GM21786 (cell line): Measurements from ENCODE around the gene NEDD4L.

ENCODE experiments used
- ATAC-seq: cut with Tn5 transposase; IDR thresholded peaks from one replicate; pipeline ENCODE4 v1.9.1; 2021; ENCODE audit not compliant: unreplicated experiment

NEDD4L gene

DNA sequence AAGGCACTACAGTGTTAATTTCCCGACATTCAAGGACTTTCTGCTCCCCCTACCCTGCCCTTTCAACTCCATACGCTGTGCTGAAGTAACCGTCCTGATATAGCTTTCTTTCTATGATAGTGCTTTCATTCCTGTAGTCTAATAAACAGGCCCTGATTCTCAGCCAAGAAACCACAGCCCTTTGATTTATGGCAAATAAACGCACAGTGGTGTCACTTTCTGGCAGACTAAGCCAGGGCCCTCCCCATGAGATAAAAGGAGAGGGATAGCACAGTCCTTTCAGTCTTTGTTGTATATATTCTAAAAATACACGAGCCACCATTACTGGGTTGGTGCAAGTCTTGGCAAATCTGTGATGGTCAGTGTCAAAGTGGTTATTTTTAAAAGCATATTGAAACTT, 293.7 kb downstream of the NEDD4L start:
- no peak for ATAC-seq

DNA sequence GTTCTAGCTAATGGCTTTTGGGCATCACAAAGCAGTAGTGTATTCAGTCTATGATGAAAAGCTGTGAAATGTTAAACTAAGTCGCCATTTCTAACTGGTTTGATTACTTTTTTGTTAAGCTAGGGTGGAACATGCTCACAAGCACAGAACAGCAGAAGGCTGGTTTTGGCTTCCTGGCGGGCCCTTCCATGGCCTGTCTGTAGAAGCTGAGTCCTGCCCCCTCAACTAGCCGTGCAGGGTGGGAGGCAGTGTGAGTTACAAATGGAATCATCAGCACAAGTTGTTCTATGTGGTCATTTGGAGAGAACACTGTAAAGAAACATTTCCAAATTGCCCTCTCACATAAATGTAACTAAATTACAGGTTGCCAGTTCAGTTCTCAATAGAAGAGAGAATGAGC, 294.1 kb downstream of the NEDD4L start:
- no peak for ATAC-seq

DNA sequence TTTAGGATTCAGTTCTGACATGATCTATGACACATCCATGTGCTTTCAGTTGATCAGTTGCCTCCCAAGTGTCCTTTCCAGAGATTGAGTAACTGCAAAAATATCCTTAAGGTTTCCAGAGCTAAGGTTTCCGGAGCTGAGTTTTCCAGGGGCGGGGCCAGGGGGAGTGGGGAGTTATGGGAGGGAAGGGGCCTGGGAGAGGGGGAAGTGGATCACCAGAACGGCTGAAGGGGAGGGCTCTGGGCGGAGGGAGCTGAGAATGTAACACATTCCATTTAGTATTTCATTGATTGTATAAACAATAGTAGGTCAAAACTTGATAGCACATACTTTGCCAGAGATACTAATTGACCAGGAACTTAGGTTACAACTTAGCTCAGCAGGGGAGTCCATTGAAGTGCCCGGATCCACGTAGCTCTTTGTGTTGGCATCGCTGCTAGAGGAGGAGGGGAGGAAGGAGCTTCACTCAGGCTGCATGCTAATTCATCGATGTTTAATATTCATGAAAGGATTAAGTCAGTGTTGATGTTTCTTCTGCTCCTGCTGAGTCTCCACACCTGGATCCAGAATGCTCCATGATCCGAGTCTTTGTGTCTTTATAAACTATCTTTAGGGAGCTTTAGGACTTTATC, 295.1 kb downstream of the NEDD4L start:
- ATAC-seq: no peak

DNA sequence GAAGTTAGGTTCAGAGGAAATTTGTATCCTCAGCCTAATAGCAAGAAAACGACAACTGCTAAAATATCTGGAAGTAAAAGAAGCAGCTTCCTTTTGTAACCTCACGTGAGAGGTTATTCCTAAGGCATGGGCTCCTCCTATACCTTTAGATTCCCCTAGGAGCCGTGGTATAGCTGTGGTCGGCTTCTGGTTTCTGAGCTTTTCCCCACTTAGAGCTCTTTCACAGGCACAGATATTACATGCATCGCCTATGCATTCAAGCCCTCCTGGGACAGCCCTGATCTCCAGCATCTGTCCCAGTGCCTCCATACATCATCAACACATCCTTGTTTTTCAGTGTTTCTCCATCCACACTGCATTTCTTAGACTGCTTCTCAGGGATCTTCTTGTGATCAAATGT, 295.9 kb downstream of the NEDD4L start:
- no peak for ATAC-seq

DNA sequence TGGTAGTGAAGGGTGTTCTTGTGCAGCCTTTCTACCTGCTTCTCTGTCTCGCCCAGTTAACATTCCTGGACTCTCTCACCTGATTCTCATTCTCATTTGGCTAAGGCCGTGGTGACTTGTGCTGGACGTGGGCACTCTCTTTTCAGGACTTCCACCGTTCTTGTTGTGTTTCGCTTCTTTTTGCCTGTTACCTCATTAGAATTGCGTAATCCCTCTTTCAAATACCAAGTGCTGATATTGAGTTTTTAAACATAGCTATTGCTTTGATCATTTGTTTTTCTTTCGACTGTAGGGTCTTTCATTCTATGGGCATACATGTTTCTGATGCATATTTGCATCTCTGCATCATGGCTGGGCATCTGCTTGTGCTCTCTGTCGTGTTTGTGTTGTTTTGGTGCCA, 297.9 kb downstream of the NEDD4L start:
- no peak for ATAC-seq

DNA sequence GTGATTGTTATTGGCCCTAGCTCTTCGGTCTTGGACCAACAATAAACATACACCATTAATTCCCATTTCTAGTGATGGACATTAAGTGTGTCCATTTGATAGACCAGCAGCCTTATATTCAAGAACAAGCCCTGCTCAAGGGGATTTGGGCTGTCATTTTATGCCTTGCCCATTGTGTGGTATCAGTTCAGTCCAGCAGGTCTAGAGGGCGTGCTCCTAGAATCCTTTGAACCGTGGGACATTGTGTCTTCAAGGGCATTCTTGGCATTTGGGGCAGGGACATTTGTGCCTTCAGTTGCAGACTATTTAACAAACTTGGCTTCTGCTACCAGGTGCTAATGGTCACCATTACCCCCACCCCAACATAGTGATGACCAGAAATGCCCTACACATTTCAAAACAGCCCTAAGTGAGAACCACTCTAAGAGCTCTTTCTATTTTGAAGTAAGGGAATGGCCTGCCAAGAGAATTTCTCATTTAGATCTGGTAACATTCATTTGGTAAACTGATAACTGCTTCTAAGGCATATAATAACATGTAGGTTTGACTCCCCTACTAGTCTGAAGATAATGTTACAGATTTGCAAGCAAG, 300.1 kb downstream of the NEDD4L start:
- ATAC-seq: no peak

DNA sequence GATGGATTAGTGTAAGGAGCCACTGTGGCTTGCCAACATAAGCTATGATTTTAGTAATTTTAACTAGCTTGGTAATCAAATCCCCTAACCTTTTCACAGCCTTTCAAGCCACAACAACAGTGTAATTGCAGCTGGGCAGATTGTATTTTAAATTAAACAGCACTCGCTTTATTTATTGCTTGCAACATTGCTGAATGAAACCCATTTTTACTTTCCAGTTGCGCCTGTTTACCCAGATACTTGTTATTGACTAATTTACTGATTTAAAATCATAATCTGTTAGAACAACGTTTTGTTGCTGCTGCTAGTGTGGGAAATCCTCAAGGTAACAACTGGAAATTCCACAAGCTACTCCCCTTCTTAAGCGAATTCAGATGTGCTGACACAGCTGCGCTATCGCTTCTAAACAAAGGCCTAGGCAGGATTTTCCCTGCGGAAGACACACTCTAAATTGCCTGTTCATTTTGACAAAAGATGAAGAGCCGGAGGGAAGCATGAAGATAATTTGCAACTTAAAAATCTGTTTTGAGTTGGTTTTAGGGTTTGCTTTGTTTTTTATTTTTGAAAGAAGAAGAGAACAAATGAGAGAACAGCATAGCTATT, 300.9 kb downstream of the NEDD4L start:
- no peak for ATAC-seq

DNA sequence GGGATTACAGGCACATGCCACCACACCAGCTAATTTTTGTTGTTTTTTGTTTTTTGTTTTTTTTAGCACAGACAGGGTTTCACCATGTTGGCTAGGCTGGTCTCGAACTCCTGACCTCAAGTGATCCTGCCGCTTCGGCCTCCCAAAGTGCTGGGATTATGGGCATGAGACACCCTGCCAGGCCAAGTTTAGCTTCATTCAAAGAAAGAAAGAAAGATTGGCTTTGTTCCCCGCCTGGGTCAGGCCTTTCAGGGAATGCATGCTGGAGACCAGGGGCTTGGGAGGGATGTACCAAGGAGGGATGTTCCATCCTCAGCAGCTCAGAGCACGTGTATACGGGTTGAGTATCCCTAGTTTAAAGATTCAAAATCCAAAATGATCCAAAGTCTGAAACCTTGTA, 301.8 kb downstream of the NEDD4L start:
- ATAC-seq: no peak

DNA sequence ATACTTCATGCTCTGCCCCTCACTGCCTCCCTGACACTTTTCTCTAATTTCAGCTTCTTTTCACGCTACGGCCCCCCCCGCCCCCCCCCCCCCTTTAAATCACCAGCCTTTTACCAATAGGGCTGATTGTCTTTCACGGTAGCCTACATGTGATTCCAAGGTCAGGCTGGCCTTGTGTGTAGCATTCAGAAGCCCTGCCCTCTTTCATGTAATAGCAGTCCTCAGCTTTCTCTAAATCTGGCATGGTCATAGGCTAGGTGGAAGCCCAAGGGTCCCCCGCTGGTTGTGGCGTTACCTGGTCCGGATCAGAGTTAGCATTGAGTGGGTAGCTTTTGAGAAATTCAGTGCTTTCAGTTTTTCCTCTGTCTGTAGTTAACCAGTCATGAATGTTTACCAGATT, 303.1 kb downstream of the NEDD4L start:
- ATAC-seq: no peak

DNA sequence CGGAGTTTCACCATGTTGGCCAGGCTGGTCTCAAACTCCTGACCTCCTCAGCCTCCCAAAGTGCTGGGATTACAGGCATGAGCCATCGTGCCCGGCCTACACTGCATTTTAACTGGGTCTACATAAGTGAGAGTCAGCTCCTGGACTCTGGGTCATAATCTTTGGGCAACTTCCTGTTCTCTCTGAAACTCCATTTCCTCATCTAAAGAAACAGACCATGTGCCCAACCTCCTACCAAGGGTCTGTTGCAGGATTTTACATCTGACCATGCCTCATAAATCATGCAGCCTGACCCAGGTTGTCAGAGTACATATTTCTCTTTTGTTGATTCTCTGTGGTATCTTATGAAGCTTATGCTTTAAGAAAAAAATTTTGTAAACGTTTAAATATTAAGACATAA, 304.5 kb downstream of the NEDD4L start:
- no peak for ATAC-seq

DNA sequence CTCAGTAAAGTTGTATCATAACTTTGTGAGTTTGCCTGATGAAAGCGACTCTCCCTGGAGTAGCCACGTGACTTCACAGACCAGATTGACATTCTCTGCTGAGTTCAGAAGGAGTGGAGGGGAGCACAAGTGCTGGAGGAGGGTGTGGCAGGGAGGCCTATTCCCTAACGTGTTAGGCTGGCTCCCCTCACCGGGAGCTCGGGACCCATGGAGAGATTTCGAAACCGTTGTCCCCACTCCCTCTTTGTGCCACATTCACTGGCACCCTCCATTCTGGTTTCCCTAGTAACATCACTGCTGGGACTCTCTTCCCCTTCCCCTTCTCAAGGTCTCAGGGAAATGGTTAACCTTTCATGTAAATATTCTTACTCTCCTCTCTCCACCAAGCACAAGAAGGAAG, 304.9 kb downstream of the NEDD4L start:
- no peak for ATAC-seq

DNA sequence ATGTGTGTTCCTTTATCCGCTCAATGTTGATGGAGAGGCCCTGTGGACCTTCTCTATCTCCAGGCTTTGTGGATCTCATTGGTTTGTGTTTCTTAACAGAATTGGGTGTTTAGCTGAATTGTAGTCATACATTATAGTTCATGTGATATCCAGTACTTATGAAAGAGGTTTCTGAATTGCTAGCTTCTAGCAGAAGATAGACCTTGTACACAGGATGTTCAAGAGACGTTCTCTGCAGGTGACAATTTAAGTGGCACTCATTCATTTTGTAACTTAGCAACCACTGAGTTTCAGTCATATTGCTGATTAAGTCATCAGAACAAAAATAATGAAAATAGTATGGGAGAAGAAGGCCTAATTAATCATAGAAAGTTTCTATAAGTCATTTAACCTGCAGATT, 305.6 kb downstream of the NEDD4L start:
- no peak for ATAC-seq

DNA sequence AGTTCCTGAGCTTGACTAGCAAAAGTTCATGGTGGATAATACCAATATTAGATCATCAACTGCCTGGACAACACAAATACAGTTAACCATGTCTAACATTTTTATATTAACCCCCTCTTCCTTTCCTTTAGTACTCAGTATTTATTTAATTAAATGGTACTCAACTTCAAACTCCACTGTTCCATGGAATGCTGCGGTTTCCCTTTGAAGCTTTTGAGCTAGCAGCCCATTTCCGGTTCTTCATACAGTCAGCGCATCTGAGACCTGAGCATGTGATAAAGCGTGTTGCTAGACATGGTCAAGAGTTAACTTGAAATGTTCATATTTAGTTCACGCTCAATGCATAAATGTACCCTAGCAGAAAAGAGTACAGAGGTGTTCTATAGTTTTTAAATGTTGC, 306.5 kb downstream of the NEDD4L start:
- ATAC-seq: no peak

DNA sequence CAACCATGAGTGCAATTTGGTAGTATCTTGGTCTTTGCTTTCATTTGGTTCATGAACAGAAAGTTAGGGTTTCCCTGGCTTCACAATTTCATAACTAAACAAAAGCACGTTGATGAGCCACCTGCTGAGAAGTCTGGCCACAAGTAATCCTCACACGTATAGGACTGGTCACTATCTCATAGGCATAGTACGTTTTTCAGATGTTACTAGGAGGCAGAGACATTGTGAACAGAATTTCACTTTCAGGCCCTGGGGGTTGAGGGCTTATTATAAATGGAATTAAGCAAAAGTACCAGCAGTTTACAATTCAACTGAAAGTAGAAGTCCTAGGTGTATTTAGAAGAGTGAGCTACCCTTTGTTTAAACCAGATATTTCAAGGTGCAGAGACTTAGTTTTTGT, 307.8 kb downstream of the NEDD4L start:
- ATAC-seq: no peak

DNA sequence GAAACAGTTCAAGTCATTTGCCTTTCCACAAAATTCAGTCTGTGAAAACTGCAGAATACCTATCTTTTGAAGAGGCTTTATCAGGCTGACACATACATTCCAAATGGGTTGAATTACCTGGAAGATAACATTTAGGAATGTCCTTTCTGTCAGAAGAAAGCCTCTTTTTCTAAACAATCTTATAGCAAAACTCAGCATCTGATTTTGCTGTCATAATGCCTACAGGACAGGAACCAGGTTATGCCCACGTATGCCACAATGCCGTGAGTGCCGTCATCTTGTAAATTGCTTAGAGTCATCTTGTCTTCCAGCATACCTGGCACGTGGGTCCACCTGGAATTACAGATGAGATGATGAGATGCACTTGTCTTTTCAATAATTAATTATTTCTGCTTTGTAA, 309.6 kb downstream of the NEDD4L start:
- no peak for ATAC-seq

DNA sequence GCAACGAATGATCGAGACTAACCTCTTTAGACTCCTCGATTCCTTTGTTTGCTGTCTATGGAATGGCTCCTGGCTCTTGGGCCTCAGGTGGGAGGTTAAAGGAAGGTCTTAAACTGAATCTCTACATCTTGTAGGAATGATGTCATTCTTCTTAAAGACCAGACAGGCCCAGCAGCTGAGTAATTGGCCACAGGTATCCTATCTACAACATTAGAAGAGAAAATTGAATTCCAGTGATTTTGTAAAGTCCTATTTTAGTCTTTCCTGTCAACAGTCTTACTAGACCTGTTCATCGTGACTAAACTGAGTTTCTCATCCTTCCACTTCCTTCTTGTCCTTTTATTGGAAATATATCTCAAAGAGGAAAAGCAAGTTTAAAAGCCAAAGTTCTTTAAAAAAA, 310.0 kb downstream of the NEDD4L start:
- ATAC-seq: no peak

DNA sequence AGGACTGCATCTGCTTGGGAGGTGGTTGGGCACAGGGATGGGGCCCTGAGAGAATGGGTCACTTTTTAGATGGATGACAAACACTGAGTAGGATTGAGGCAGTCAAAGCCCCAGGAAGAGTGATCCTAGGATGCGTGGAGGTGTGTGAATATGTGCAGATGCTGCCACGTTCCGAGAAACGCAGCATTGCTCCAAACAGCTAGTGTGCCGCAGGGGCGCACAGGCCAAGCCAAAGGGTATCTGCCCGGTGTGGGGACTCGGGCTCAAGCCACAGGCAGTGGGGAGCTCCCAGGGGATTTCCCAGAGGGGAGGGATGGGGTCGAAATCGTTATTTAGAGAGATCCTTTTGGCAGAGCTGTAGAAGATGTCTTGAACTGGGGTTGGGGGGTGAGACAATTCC, 310.8 kb downstream of the NEDD4L start:
- no peak for ATAC-seq

DNA sequence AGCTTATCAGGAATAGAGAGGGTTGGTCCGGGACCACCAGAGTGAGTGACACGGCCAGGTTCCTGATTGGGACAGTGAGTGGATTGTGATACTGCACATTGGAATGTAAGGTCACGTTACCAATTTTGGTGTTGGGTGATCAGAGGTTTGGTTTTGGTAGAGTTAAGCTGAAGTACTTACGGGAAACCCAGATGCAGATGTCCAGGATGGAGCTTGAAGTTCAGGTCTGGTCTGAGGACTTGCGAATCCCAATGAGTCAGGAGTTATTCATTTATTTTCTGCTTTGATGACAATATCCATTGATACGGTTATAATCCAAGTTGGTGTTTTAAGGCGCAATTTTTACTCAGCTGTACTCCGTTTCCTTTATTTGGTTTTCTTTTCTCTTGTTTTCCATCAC, 311.2 kb downstream of the NEDD4L start:
- no peak for ATAC-seq

DNA sequence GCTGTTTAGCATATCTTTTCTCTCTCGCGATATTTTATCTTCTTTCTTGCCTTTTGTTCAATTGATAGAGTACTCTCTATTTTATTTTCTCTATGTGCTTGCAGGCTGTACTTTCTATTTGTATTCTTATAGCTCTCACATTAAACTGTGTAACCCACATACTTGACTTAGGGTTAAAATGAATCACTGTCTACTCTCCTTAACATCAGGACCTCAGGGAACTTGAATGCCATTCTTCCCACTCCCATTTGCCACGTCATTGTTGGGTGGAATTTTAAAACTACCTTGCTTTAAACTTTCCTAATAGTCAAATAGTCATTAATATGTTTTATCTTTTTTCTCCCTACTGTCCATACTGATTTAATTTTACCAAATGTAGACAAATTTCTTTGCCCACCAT, 315.2 kb downstream of the NEDD4L start:
- ATAC-seq: no peak

DNA sequence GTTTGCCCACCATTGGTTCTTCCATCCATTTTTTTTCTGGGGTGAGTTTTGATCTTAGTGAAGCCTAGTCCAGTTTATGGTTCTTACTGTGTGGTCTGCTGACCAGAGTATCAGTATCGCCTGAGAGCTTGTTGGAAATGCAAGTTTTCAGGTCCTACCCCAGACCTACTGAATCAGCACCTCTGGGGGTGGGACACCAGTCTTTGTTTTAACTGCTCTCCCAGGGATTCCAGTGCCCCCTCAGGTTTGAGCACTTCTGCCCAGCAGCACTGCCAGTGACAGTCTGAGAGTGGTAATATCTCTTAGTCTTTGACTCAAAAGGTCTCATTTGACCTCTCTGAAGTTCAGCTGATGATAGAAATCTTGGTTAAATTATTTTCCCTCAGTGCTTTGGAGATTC, 315.6 kb downstream of the NEDD4L start:
- no peak for ATAC-seq

DNA sequence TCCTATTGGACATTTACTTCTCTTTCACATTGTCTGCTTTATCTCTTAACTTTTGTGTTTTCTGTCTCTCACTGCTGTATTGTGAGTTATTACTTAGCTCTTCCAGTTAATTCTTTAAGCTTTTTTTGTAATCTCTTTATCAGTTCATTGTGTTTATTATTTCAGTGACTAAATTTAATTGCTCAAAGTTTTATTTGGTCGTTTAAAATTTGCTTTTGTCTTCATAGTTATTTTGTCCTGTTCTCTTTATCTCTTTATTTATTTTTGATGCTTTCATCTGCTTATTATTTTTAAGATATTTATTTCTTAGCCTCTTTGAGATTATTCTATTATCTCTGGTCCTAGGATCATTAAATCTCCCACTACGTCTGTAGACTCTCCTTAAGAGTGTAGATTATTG, 316.3 kb downstream of the NEDD4L start:
- no peak for ATAC-seq

DNA sequence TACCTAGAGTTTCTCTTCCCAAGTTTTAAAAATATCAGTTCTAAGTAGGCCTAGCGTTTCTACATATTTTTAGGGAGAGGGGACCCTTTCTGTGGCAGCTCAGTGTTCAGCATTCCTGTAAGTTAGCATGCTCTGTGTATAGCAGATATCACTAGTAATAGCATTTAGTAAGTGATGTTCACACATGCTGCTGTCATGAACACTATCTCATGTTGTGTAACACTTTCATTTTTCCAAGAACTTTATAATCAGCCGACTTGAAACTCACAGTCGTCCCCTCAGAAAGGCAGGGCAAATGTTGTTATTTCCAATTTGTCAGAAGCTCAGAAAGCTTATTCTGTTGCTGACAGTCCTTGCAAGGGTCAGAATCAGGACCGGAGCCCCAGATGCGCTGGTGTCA, 317.2 kb downstream of the NEDD4L start:
- ATAC-seq: no peak

DNA sequence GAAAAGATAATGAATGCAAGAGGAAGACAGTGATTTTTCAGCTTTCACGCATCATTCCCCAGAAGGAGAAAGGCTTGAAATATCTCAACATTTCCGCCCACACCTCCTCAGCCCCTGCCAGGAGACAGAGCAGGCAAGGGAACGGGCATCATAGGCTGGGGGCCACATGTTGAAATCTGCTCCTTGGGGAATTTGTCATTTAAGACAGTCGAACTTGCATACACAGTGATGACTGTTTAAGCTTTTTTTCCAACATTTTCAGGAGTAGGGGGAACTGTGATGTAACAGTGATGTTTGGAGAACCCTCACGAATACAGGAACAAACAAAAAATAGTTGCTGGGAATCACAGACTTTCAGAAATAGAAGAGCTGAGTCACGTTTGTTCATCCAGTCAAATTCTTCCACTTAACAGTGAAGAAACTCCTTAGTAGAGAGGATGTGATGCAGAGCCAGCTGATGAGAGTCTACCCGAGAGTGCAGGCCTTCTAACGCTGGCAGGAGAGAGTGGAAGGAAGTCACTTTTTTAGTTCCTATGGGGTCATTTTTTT, 318.1 kb downstream of the NEDD4L start:
- no peak for ATAC-seq
